Tibial nerve (tissue), 4 donors: ENCODE measurements around the gene GNG3. TPM values are rescaled to one million over a fixed set of nuclear protein-coding genes. Genes with fewer than 3 reads are reported as not detected.
"Not testable (repeated sequence)": the region's sequence is repeated elsewhere in the genome, so short reads cannot be mapped to it uniquely, and the experiment has no call there.

Experiments
- DNase-seq, 2 donors: peaks; one replicate each; pipeline ENCODE4 v3.0.0-alpha.2; 2019; ENCODE audit warnings: low spot score in 2 of 2
- H3K27ac ChIP-seq, 4 donors: fragments of 200-600 bp; sonication (generic) in 3 of 4; one replicate each; pipeline ENCODE4 v1.5.1; 2017 to 2019; ENCODE audit warnings: mild to moderate bottlenecking in 1 of 4
- H3K27me3 ChIP-seq, 2 donors: fragments of 200-600 bp; sonication (generic) in 1 of 2; one replicate each; pipeline versions ENCODE4 v1.5.1 to v1.6.0; 2017 to 2019
- H3K36me3 ChIP-seq, 3 donors: fragments of 200-600 bp; sonication (generic); one replicate each; pipeline ENCODE4 v1.5.1; 2018 to 2019
- H3K4me1 ChIP-seq, 4 donors: fragments of 200-600 bp; sonication (generic) in 3 of 4; one replicate each; pipeline ENCODE4 v1.5.1; 2017 to 2019
- H3K4me3 ChIP-seq, 4 donors: fragments of 200-600 bp; sonication (generic) in 3 of 4; one replicate each; pipeline ENCODE4 v1.5.1; 2017 to 2019; ENCODE audit warnings: mild to moderate bottlenecking in 1 of 4, moderate library complexity in 1 of 4
- H3K9me3 ChIP-seq, 4 donors: fragments of 200-600 bp; sonication (generic) in 3 of 4; one replicate each; pipeline ENCODE4 v1.5.1; 2017 to 2019
- EP300 ChIP-seq, 2 donors: sonication (generic); formaldehyde crosslinking; IDR thresholded peaks; one replicate each; pipeline ENCODE4 v1.6.1; 2017; ENCODE audit warnings: antibody characterized with exemption in 2 of 2, mild to moderate bottlenecking in 1 of 2
- POLR2A ChIP-seq, 2 donors: fragments of 450-650 bp; IDR thresholded peaks; one replicate each; pipeline ENCODE4 v1.6.1; 2017; ENCODE audit warnings: antibody characterized with exemption in 2 of 2, mild to moderate bottlenecking in 2 of 2, moderate library complexity in 2 of 2
- WGBS, 2 donors: methylation state at CpG; one replicate each; pipeline ENCODE4 v1.1.5; 2018; 5-methylcytosine and 5-hydroxymethylcytosine counted together
- total RNA-seq, 4 donors: library from RNA; depleted of rRNA; stranded (reverse); fragments of >200 nt; gene quantifications; one replicate each; pipeline ENCODE4 v1.1.0, GENCODE V29; 2016
- TF ChIP-seq, protein P1 (sequence below), 5 experiments: fragments of 200-600 bp in 3 of 5; fragments of 450-650 bp in 2 of 5; sonication (generic) in 3 of 5; IDR thresholded peaks; one replicate each; pipeline ENCODE4 v1.5.1; 2016 to 2019; ENCODE audit warnings: antibody characterized with exemption in 5 of 5, mild to moderate bottlenecking in 3 of 5, moderate library complexity in 2 of 5

GNG3 gene
- total RNA-seq, 4 donors from 2014 or later: 0.63 to 2.6 TPM; not detected in 2

DNA sequence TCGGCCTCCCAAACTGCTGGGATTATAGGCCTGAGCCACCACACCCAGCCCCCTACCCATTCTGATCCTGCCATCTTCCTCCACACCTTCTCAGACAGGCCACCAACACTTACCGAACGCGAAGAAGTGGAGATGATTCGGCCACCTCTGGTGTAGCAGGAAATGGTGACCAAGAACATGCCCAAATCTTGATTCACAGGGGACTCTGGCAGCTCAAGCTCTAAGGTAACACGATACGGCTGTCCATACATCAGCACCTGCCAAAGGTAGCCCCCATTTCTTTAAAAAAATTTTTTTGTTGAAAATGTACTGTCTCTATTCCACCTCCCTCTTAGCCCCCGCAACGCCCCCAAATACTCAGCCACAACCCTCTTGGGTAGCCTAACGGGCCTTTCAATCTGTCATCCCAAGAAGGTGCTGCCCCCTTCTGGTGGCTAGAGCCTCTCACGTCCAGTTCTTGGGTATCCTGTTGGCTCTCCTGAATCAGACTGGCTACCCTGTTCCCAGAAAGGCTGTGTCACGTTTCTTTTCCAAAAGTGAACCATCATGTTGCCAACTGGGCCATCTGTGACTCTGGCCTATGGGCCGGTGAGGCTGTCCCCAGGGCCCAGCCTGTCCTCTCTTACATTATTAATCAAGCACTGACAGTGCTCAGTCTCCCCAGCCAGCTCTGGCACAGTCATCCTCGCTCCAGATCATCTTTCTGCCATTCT lies 12.9 kb upstream of the GNG3 start:
- no peaks in the 10 kb centered on the region for H3K9me3 ChIP-seq
- peaks cover 0 to 50% (median 3%) of the 10 kb centered on the region in 3 donors for H3K36me3 ChIP-seq
- H3K4me1 ChIP-seq: peaks cover 0 to 22% (median 4%) of the 10 kb centered on the region in 4 donors
- peak; percentile 79 to 90 for DNase-seq
- peak overlapping the region in 1 of 4 donors; percentile 29 for H3K27ac ChIP-seq
- 47 to 49% methylated on average over 14 of the region's 14 CpGs for WGBS, 2 donors
- no peaks in the 10 kb centered on the region for H3K27me3 ChIP-seq
- no peak overlapping the region for H3K4me3 ChIP-seq
- TF ChIP-seq POLR2A (IDR thresholded peaks at IDR 0.05) (no peak), EP300 (IDR thresholded peaks at IDR 0.05) (peak in 1 of 2 donors; percentile 31)
- TF ChIP-seq, protein P1, sequence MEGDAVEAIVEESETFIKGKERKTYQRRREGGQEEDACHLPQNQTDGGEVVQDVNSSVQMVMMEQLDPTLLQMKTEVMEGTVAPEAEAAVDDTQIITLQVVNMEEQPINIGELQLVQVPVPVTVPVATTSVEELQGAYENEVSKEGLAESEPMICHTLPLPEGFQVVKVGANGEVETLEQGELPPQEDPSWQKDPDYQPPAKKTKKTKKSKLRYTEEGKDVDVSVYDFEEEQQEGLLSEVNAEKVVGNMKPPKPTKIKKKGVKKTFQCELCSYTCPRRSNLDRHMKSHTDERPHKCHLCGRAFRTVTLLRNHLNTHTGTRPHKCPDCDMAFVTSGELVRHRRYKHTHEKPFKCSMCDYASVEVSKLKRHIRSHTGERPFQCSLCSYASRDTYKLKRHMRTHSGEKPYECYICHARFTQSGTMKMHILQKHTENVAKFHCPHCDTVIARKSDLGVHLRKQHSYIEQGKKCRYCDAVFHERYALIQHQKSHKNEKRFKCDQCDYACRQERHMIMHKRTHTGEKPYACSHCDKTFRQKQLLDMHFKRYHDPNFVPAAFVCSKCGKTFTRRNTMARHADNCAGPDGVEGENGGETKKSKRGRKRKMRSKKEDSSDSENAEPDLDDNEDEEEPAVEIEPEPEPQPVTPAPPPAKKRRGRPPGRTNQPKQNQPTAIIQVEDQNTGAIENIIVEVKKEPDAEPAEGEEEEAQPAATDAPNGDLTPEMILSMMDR (IDR thresholded peaks at IDR 0.05): peak; percentile 70 to 84 (median 83)

DNA sequence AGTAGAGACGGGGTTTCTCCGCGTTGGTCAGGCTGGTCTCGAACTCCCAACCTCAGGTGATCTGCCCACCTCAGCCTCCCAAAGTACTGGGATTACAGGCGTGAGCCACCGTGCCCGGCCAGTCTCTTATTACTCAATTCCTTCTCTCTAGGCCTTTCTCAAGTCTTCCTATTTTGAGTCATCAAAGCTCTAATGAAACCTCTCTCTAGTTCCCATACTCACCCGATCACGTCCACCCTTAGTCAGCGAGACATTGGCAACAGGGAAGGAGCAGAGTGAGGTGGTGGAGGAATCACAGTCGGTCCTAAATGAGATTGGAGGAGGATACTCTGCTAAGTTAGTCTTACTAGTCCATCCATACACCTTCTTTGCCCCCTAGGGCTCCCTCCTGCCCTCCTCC lies 5.2 kb upstream of the GNG3 start:
- peaks cover 0 to 34% (median 0%) of the 10 kb centered on the region in 3 donors for H3K36me3 ChIP-seq
- no peaks in the 10 kb centered on the region for H3K27me3 ChIP-seq
- H3K9me3 ChIP-seq: no peaks in the 10 kb centered on the region
- 88 to 97% methylated on average over 11 of the region's 11 CpGs for WGBS, 2 donors
- H3K27ac ChIP-seq: no peak overlapping the region
- no peak for DNase-seq
- TF ChIP-seq EP300 (IDR thresholded peaks at IDR 0.05): no peak
- TF ChIP-seq POLR2A (IDR thresholded peaks at IDR 0.05): no peak
- TF ChIP-seq, protein P1 (IDR thresholded peaks at IDR 0.05): no peak
- H3K4me1 ChIP-seq: peaks cover 0 to 21% (median 15%) of the 10 kb centered on the region in 4 donors
- H3K4me3 ChIP-seq: no peak overlapping the region

DNA sequence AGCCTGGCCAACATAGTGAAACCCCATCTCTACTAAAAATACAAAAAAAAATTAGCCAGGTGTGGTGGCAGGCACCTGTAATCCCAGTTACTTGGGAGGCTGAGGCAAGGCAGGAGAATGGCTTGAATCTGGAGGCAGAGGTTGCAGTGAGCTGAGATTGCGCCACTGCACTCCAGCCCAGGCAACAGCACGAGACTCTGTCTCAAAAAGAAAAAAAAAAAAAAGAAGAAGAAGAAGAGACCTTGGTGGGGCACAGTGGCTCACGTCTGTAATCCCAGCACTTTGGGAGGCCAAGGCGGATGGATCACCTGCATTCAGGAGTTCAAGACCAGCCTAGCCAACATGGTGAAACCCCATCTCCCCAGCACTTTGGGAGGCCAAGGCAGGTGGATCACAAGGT lies 3.6 kb upstream of the GNG3 start:
- not testable (repeated sequence) for H3K27ac ChIP-seq, H3K4me3 ChIP-seq, H3K9me3 ChIP-seq, H3K27me3 ChIP-seq, DNase-seq
- Histone ChIP-seq H3K36me3 (peaks cover 0 to 34% (median 0%) of the 10 kb centered on the region in 3 donors), H3K4me1 (peaks cover 0 to 38% (median 22%) of the 10 kb centered on the region in 4 donors)
- 95 to 97% methylated on average over 4 of the region's 4 CpGs for WGBS, 2 donors

DNA sequence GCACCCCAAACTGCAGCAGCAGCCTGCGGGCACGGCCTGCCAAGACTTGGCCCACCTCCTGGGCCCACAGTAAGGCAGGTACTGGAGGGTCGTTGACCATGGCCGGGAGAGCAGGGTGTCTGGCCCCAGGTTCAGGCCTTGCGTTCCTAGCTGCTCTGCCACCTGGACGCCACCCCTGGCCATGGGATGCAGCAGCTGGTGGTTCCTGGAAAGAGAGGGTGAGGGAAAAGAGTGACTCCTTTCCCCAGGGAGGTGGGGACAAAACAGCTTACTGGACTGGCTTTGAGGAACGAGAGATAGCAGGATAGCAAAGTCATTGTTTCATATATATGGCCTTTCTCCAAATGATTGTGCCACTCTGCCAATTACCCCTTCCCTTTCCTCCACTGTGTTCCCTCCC lies 2.1 kb upstream of the GNG3 start:
- 41 to 58% methylated on average over 7 of the region's 7 CpGs for WGBS, 2 donors
- TF ChIP-seq EP300 (IDR thresholded peaks at IDR 0.05) (no peak), POLR2A (IDR thresholded peaks at IDR 0.05) (no peak)
- TF ChIP-seq, protein P1 (IDR thresholded peaks at IDR 0.05): no peak
- DNase-seq: no peak
- Histone ChIP-seq H3K27me3 (no peaks in the 10 kb centered on the region), H3K36me3 (peaks cover 0 to 27% (median 0%) of the 10 kb centered on the region in 3 donors), H3K9me3 (no peaks in the 10 kb centered on the region), H3K27ac (peak overlapping the region in 3 of 4 donors; percentile 77 to 89 (median 87)), H3K4me3 (peak overlapping the region; percentile 66 to 86 (median 78)), H3K4me1 (peaks cover 0 to 46% (median 29%) of the 10 kb centered on the region in 4 donors)

DNA sequence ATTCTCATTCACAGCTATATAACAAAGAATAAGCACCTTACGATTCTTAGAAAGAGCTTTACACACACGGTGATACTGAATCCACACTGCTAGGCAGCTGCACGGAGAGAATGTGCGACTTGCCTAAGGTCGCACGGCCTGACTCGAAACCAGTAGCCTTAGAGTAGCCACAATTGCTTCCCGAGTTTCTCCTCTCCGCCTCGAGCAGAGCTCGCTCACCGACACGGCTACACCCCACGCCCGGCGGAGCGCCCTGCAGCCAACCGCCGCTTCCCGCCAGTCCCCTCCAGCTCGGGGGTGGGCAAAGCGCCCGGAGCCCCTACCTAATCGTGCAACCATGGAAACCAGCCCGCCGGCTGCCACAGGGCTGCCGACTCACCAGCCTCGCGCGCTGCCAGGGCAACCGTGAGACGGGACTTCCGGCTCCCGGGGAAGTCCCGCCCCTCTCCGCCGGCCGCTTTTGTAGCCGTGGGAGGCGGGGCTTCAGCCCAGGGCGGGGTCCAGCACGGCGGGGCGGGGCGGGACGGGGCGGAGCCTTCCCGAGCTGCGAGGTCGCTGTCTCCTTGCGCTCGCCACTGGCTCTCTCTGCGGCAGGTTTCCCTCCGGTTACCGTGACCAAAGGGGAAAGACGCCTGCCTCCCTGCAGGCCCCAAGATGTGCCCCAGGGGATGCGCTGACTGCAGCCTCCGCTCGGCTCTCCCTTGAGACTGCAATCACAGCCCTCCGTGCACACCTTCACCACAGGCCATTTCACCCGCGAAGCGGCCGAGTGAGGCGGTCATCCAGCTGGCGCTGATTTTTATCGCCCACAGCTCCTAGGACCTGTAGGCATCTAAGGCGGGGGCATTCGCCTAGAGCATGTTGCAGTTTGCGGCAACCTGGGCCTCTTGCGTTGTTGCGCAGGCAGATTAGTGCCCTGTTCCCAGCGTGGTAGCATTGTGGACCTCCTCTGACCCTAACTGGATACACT lies 1.3 kb upstream of the GNG3 start:
- peak; percentile 91 for DNase-seq
- peaks cover 0 to 27% (median 0%) of the 10 kb centered on the region in 3 donors for H3K36me3 ChIP-seq
- no peaks in the 10 kb centered on the region for H3K9me3 ChIP-seq
- 5 to 6% methylated on average over 32 to 50 of the region's 73 CpGs for WGBS, 2 donors
- peak overlapping the region; percentile 44 to 89 (median 82) for H3K27ac ChIP-seq
- H3K27me3 ChIP-seq: no peaks in the 10 kb centered on the region
- H3K4me3 ChIP-seq: peak overlapping the region; percentile 66 to 86 (median 78)
- TF ChIP-seq, protein P1 (IDR thresholded peaks at IDR 0.05): no peak
- TF ChIP-seq POLR2A (IDR thresholded peaks at IDR 0.05) (peak in 1 of 2 donors; percentile 47), EP300 (IDR thresholded peaks at IDR 0.05) (peak; percentile 68 to 75)
- peaks cover 0 to 49% (median 31%) of the 10 kb centered on the region in 4 donors for H3K4me1 ChIP-seq
